Endothelial cell of umbilical vein (primary cell): ENCODE measurements around the gene AKT2. TPM values are rescaled to one million over a fixed set of nuclear protein-coding genes. Genes with fewer than 3 reads are reported as not detected.

Experiments used
- BruUV-seq: library from RNA; stranded (reverse); fragments of 400-500 nt; replicated peaks from 2 replicates; lab custom pipeline; 2021; lab: Mats Ljungman, UMichigan
- CTCF ChIA-PET: fragments of 300-600, 350-600 bp; sonication (Branson Sonifier 250); formaldehyde crosslinking; loops from one replicate; lab custom pipeline; 2021; ENCODE audit warnings: antibody characterized with exemption, inconsistent platforms; lab: Charles Lee
- POLR2A ChIA-PET: fragments of 300-600, 350-600 bp; sonication (Branson Sonifier 250); formaldehyde crosslinking; loops from one replicate; lab custom pipeline; 2021; ENCODE audit warnings: antibody characterized with exemption, inconsistent platforms; lab: Charles Lee
- DNase-seq: peaks from one replicate; pipeline ENCODE4 v3.0.0-alpha.2; 2011; ENCODE audit warnings: low read depth, low spot score
- FAIRE-seq: peaks from 2 replicates; lab custom pipeline; 2011; peaks lifted over from hg19 to GRCh38; lab: Jason Lieb, UNC
- H2AFZ ChIP-seq: 2 replicates; pipeline ENCODE4 v1.6.0; 2012; ENCODE audit warnings: low read depth, low read length, control low read depth, inconsistent platforms
- H3K27ac ChIP-seq: 2 replicates; pipeline ENCODE4 v1.5.1; 2011; ENCODE audit warnings: low read depth, mild to moderate bottlenecking, control low read depth, low read length, moderate library complexity; ENCODE audit not compliant: insufficient read depth
- H3K27me3 ChIP-seq, 2 experiments: 2 replicates each; pipeline versions ENCODE4 v1.6.0 to v1.6.1; 2011; ENCODE audit warnings: low read length in 2 of 2, mixed read lengths in 1 of 2; ENCODE audit not compliant: control insufficient read depth in 2 of 2, insufficient read depth in 2 of 2
- H3K36me3 ChIP-seq, 2 experiments: 2 replicates in 1 of 2; 3 replicates in 1 of 2; pipeline ENCODE4 v1.5.1; 2011; ENCODE audit warnings: low read length in 2 of 2, mild to moderate bottlenecking in 1 of 2, moderate library complexity in 1 of 2; ENCODE audit not compliant: control insufficient read depth in 2 of 2, insufficient read depth in 2 of 2; ENCODE audit errors: extremely low read depth in 1 of 2
- H3K4me1 ChIP-seq: 3 replicates; pipeline ENCODE4 v1.5.1; 2011; ENCODE audit warnings: mild to moderate bottlenecking, low read length; ENCODE audit not compliant: control insufficient read depth, insufficient read depth; ENCODE audit errors: extremely low read depth
- H3K4me2 ChIP-seq: 2 replicates; pipeline ENCODE4 v1.6.1; 2011; ENCODE audit warnings: low read length, control low read depth, mixed read lengths; ENCODE audit not compliant: insufficient read depth
- H3K4me3 ChIP-seq, 3 experiments: fragments of 200-600 bp in 1 of 3; sonication (generic), shearing (Covaris generic) in 1 of 3; replicated peaks in 1 of 3; 2 replicates each; pipeline ENCODE4 v1.5.1; 2011 to 2016; ENCODE audit warnings: control low read depth in 3 of 3, low read length in 3 of 3, mild to moderate bottlenecking in 2 of 3, inconsistent platforms in 1 of 3, low read depth in 1 of 3, moderate library complexity in 1 of 3; ENCODE audit not compliant: insufficient read depth in 1 of 3
- H3K79me2 ChIP-seq: 2 replicates; pipeline ENCODE4 v1.6.0; 2012; ENCODE audit warnings: low read length, inconsistent platforms; ENCODE audit not compliant: control insufficient read depth, insufficient read depth
- H3K9ac ChIP-seq: replicated peaks from 2 replicates; pipeline ENCODE3; 2011; ENCODE audit warnings: low read length, control low read depth; ENCODE audit not compliant: insufficient read depth; ENCODE audit errors: extremely low read depth
- H3K9me1 ChIP-seq: replicated peaks from 3 replicates; pipeline ENCODE4 v1.6.0; 2011; ENCODE audit warnings: mild to moderate bottlenecking, low read length; ENCODE audit not compliant: control insufficient read depth, insufficient read depth; ENCODE audit errors: extremely low read depth
- H3K9me3 ChIP-seq: replicated peaks from 2 replicates; pipeline ENCODE4 v1.5.1; 2012; ENCODE audit warnings: low read length, inconsistent platforms; ENCODE audit not compliant: control insufficient read depth, insufficient read depth
- H4K20me1 ChIP-seq: replicated peaks from 2 replicates; pipeline ENCODE3; 2011; ENCODE audit warnings: mild to moderate bottlenecking, low read length; ENCODE audit not compliant: control insufficient read depth, insufficient read depth; ENCODE audit errors: extremely low read depth
- CTCF ChIP-seq, 2 donors: IDR thresholded peaks; 1 replicate in 1 of 2; 2 replicates in 1 of 2; pipeline ENCODE4 v1.5.1; 2011; ENCODE audit warnings: low read length in 2 of 2, mild to moderate bottlenecking in 2 of 2, moderate library complexity in 2 of 2, control low read depth in 1 of 2, inconsistent platforms in 1 of 2, low read depth in 1 of 2; ENCODE audit not compliant: insufficient read depth in 1 of 2; ENCODE audit errors: extremely low read depth in 1 of 2
- EZH2 ChIP-seq: IDR thresholded peaks from 2 replicates; pipeline ENCODE4 v1.6.1; 2012; ENCODE audit warnings: borderline replicate concordance, low read depth, mild to moderate bottlenecking, moderate library complexity, low read length, inconsistent platforms; ENCODE audit not compliant: severe bottlenecking
- FOS ChIP-seq: IDR thresholded peaks from 2 replicates; pipeline ENCODE4 v1.6.1; 2011; ENCODE audit warnings: mild to moderate bottlenecking, low read length, moderate library complexity, borderline replicate concordance; ENCODE audit not compliant: insufficient read depth
- GATA2 ChIP-seq: IDR thresholded peaks from 2 replicates; pipeline ENCODE4 v1.7.0; 2011; ENCODE audit warnings: low read depth, mild to moderate bottlenecking, moderate library complexity, mixed read lengths, low read length; ENCODE audit not compliant: insufficient read length, insufficient read depth
- JUN ChIP-seq: IDR thresholded peaks from 2 replicates; pipeline ENCODE4 v1.6.1; 2011; ENCODE audit warnings: borderline replicate concordance, low read depth; ENCODE audit not compliant: insufficient read length, insufficient read depth
- MAX ChIP-seq: IDR thresholded peaks from 2 replicates; pipeline ENCODE4 v1.6.1; 2011; ENCODE audit not compliant: insufficient read depth, insufficient read length
- MYC ChIP-seq: IDR thresholded peaks from one replicate; pipeline ENCODE4 v1.6.1; 2011; ENCODE audit warnings: mild to moderate bottlenecking, low read depth, low read length
- POLR2A ChIP-seq: IDR thresholded peaks from 2 replicates; pipeline ENCODE4 v1.6.1; 2012; ENCODE audit warnings: low read depth, mild to moderate bottlenecking, control low read depth, low read length
- POLR2AphosphoS5 ChIP-seq: IDR thresholded peaks from 2 replicates; pipeline ENCODE4 v1.6.1; 2012; ENCODE audit warnings: low read depth, mild to moderate bottlenecking, control low read depth, low read length, moderate library complexity; ENCODE audit not compliant: insufficient read depth
- dilution Hi-C: fragments of 300-500 bp; cut with MboI; formaldehyde crosslinking; loops from one replicate; pipeline ENCODE4 v1.15.0; 2019; ENCODE audit warnings: low sequenced_read_pairs; ENCODE audit not compliant: extremely low pct_ligation_motif_present
- intact Hi-C: fragments of 100-400 bp; cut with micrococcal nuclease; formaldehyde crosslinking; loops from one replicate; pipeline ENCODE4 v1.10.0; 2022
- polyA plus RNA-seq, 4 experiments: library from polyadenylated mRNA; depleted of rRNA in 3 of 4; stranded (reverse) in 3 of 4; unstranded in 1 of 4; fragments of >200 nt; gene quantifications; 2 replicates each; pipeline versions ENCODE4 v1.2.1 to v1.2.3, GENCODE V29; 2011 to 2012; ENCODE audit warnings: missing spikeins in 1 of 4
- total RNA-seq: library from RNA; stranded (reverse); gene quantifications from 2 replicates; pipeline ENCODE4 v1.2.3, GENCODE V29; 2021

The AKT2 gene
- total and polyA plus RNA-seq, 2 donors (not counting 3 experiments of a cell fraction or from before 2014, with no cell fraction given), result 65.2 to 69.8 TPM

DNA sequence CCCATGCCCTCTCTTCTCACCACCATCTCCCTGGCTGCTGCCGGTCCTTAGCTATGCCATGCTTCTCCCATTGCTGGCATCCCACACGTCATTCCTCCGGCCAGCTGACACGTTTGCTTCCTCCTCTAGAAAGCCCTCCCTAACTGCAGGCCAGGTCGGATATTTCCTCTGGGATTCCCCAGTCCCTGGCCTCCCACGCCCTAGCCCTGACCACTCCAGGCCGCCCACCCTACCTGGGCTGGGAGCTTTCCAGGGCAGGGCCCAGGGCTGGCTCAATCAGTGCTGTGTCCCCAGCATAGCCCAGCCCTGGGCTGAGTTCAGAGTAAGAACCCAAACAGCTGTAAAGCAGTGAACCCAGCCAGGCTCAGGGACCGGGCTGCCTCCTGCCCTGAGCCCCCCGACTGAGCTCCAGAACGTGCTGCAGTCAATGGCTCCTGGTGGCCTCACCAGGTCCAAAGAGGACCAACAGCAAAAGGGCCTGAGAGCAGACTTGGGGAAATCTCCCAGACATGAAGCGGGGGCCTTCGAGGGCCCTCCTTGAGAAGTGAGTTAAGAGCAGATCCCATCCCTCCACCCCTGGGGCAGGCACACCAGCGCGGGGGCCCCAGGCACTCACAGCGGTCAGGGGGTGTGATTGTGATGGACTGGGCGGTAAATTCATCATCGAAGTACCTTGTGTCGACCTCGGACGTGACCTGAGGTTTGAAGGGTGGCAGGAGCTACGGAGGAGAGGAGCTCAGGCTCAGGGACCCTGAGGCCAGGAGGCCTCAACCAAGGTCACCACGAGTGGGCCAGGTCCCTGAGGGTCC is 50.5 kb downstream of the AKT2 start:
- Histone ChIP-seq H2AFZ (no peak overlapping the region), H3K79me2 (no peaks in the 10 kb centered on the region), H4K20me1 (no peaks in the 10 kb centered on the region), H3K27ac (no peak overlapping the region), H3K27me3 (no peaks in the 10 kb centered on the region), H3K9me1 (no peaks in the 10 kb centered on the region), H3K4me1 (peaks cover 16% of the 10 kb centered on the region), H3K4me2 (no peak overlapping the region), H3K9ac (no peak overlapping the region), H3K9me3 (no peaks in the 10 kb centered on the region), H3K36me3 (peaks cover 4 to 31% of the 10 kb centered on the region in 2 experiments), H3K4me3 (no peak overlapping the region)
- DNase-seq (no peak), FAIRE-seq (no peak)
- ChIA-PET POLR2A (no interaction called here), CTCF (no interaction called here)
- no TSS peak for BruUV-seq
- intact Hi-C loops, result no loop called here
- TF ChIP-seq FOS (no peak), JUN (no peak), MAX (no peak), MYC (no peak)
- dilution Hi-C loops, result no loop called here

GRCh38 chr19:40233811-40234389 is 51.2 kb downstream of the AKT2 start:
- peaks cover 0 to 1% of the 10 kb centered on the region in 2 experiments for H3K27me3 ChIP-seq
- peaks cover 0 to 25% of the 10 kb centered on the region in 2 experiments for H3K36me3 ChIP-seq
- H3K9me1 ChIP-seq, result no peaks in the 10 kb centered on the region
- POLR2A ChIA-PET, result no interaction called here
- dilution Hi-C loops (no loop called here), intact Hi-C loops (no loop called here)
- no TSS peak for BruUV-seq
- no peaks in the 10 kb centered on the region for H3K79me2 ChIP-seq
- CTCF ChIA-PET, result no interaction called here
- H2AFZ ChIP-seq, result no peak overlapping the region
- DNase-seq (no peak), FAIRE-seq (no peak)
- no peak for TF ChIP-seq MAX
- no peak for TF ChIP-seq MYC
- no peak for TF ChIP-seq POLR2A
- TF ChIP-seq FOS, result no peak
- TF ChIP-seq POLR2AphosphoS5, result no peak
- TF ChIP-seq JUN, result no peak
- no peak for TF ChIP-seq CTCF (IDR thresholded peaks at IDR 0.05; ENCODE audit: extremely low read depth in 1 of 2, insufficient read depth in 1 of 2, low read depth in 1 of 2, low read length in 2 of 2)
- no peak for TF ChIP-seq GATA2
- no peak for TF ChIP-seq EZH2
- H3K4me3 ChIP-seq, result no peak overlapping the region
- no peak overlapping the region for H3K9ac ChIP-seq
- no peak overlapping the region for H3K4me2 ChIP-seq
- no peaks in the 10 kb centered on the region for H3K9me3 ChIP-seq
- no peak overlapping the region for H3K27ac ChIP-seq
- H4K20me1 ChIP-seq, result no peaks in the 10 kb centered on the region
- peaks cover 23% of the 10 kb centered on the region for H3K4me1 ChIP-seq
